ENCODE data around the gene ART5.

DNA sequence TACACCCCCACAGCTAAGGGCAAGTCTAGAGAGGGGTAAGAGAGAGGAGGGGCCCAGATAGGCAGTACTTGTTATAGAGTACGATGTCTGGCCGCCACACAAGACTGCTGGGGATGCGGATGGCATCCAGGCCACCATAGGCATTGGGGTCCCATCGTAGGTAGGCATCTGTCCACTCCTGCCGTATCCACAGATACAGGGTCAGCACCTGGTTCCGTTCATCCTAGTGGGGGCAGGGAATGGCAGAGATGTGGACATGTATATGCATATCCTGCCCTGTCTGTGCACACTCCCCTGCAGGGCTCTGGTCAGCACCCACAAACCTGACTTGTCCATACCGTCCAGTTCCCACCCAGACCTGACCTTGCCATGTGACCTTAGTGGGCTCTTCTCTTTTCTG is 27.3 kb upstream of the ART5 start:
- TF ChIP-seq CTCF (IDR thresholded peaks at IDR 0.05; ENCODE audit: low read length) (no peak), EZH2 (IDR thresholded peaks at IDR 0.05; ENCODE audit: borderline replicate concordance, low read length) (no peak)
